Small intestine (tissue), 7 donors: ENCODE measurements around the gene PRDM7. TPM values are rescaled to one million over a fixed set of nuclear protein-coding genes. Genes with fewer than 3 reads are reported as not detected.
"Not testable (repeated sequence)": the region's sequence is repeated elsewhere in the genome, so short reads cannot be mapped to it uniquely, and the experiment has no call there.

ENCODE experiments used
- DNase-seq, 2 donors: peaks; one replicate each; pipeline versions ENCODE4 v3.0.0 to v3.0.0-alpha.2; 2013
- FAIRE-seq: peaks from 2 replicates; lab custom pipeline; 2012; peaks lifted over from hg19 to GRCh38; lab: Jason Lieb, UNC
- H3K27ac ChIP-seq, 3 donors: one replicate each; pipeline ENCODE4 v1.5.1; 2013; ENCODE audit warnings: low read length in 2 of 3, mild to moderate bottlenecking in 2 of 3, control low read depth in 1 of 3, inconsistent platforms in 1 of 3, low read depth in 1 of 3, moderate library complexity in 1 of 3
- H3K27me3 ChIP-seq, 3 donors: one replicate each; pipeline ENCODE4 v1.6.1; 2013; ENCODE audit warnings: low read length in 3 of 3, inconsistent platforms in 1 of 3; ENCODE audit not compliant: control insufficient read depth in 3 of 3, insufficient read depth in 3 of 3
- H3K36me3 ChIP-seq, 3 donors: one replicate each; pipeline ENCODE4 v1.6.1; 2013; ENCODE audit warnings: low read length in 3 of 3, inconsistent platforms in 1 of 3, low read depth in 1 of 3, mild to moderate bottlenecking in 1 of 3, moderate library complexity in 1 of 3; ENCODE audit not compliant: control insufficient read depth in 3 of 3, insufficient read depth in 2 of 3
- H3K4me1 ChIP-seq, 3 donors: one replicate each; pipeline ENCODE4 v1.6.1; 2013; ENCODE audit warnings: low read length in 2 of 3, inconsistent platforms in 1 of 3, low read depth in 1 of 3, mild to moderate bottlenecking in 1 of 3, moderate library complexity in 1 of 3; ENCODE audit not compliant: control insufficient read depth in 3 of 3, insufficient read depth in 2 of 3
- H3K4me3 ChIP-seq, 3 donors: one replicate each; pipeline ENCODE4 v1.5.1; 2013; ENCODE audit warnings: low read length in 3 of 3, control low read depth in 1 of 3, inconsistent platforms in 1 of 3, low read depth in 1 of 3, mild to moderate bottlenecking in 1 of 3, moderate library complexity in 1 of 3
- H3K9me3 ChIP-seq, 2 donors: one replicate each; pipeline ENCODE4 v1.6.1; 2013; ENCODE audit warnings: low read depth in 1 of 2, low read length in 1 of 2; ENCODE audit not compliant: control insufficient read depth in 2 of 2, insufficient read depth in 1 of 2
- WGBS, 3 donors: extraction: QIAGEN DNeasy Blood & Tissue Kit; methylation state at CpG; one replicate each; pipeline ENCODE4 v1.1.7; 2013; 5-methylcytosine and 5-hydroxymethylcytosine counted together
- polyA plus RNA-seq, 4 donors: library from polyadenylated mRNA; stranded (reverse) in 3 of 4; unstranded in 1 of 4; fragments of 200-250 nt in 3 of 4; fragments of 120-200 nt in 1 of 4; gene quantifications; one replicate each; pipeline versions ENCODE4 v1.2.1 to v1.2.3, GENCODE V29; 2013
- donor health status: healthy with polysubstance abuse.
- donor health status: control.
- donor health status: control.
- donor health status: Bipolar disorder and iron deficiency.
- donor health status: healthy.

Gene PRDM7
- polyA plus RNA-seq, 4 donors: 0.01 TPM; not detected in 3

- not testable (repeated sequence) for FAIRE-seq, H3K9me3 ChIP-seq, H3K36me3 ChIP-seq, H3K27ac ChIP-seq, H3K4me3 ChIP-seq, DNase-seq, H3K4me1 ChIP-seq, H3K27me3 ChIP-seq
- WGBS, 3 donors: no CpG with 5 or more reads among the region's 4 CpGs
Observed at GRCh38 chr16:90100790-90101189, 23.7 kb upstream of the PRDM7 start.

GRCh38 chr16:90100229-90100628, 23.1 kb upstream of the PRDM7 start:
- 47 to 71% (median 58%) methylated on average over 4 of the region's 5 CpGs for WGBS, 3 donors
- FAIRE-seq, H3K36me3 ChIP-seq, H3K27ac ChIP-seq, H3K4me1 ChIP-seq, DNase-seq, H3K27me3 ChIP-seq, H3K9me3 ChIP-seq, H3K4me3 ChIP-seq: not testable (repeated sequence)

- H3K27ac ChIP-seq, H3K4me3 ChIP-seq, H3K9me3 ChIP-seq, H3K4me1 ChIP-seq, FAIRE-seq, H3K27me3 ChIP-seq, H3K36me3 ChIP-seq, DNase-seq: not testable (repeated sequence)
- WGBS, 3 donors: 59 to 76% (median 62%) methylated on average over 2 to 3 of the region's 5 CpGs
Observed at GRCh38 chr16:90098936-90099335, 21.8 kb upstream of the PRDM7 start.

GRCh38 chr16:90097010-90097684, 20.0 kb upstream of the PRDM7 start:
- H3K9me3 ChIP-seq, DNase-seq, H3K27me3 ChIP-seq, H3K36me3 ChIP-seq, FAIRE-seq, H3K27ac ChIP-seq, H3K4me1 ChIP-seq, H3K4me3 ChIP-seq: not testable (repeated sequence)
- 57 to 71% (median 58%) methylated on average over 9 of the region's 9 CpGs for WGBS, 3 donors

GRCh38 chr16:90094791-90095190, 17.7 kb upstream of the PRDM7 start:
- H3K36me3 ChIP-seq, FAIRE-seq, H3K4me1 ChIP-seq, H3K9me3 ChIP-seq, H3K4me3 ChIP-seq, H3K27ac ChIP-seq, H3K27me3 ChIP-seq, DNase-seq: not testable (repeated sequence)
- 79 to 90% (median 87%) methylated on average over 18 to 22 of the region's 22 CpGs for WGBS, 3 donors

- not testable (repeated sequence) for FAIRE-seq, DNase-seq, H3K4me1 ChIP-seq, H3K27ac ChIP-seq, H3K36me3 ChIP-seq, H3K27me3 ChIP-seq, H3K9me3 ChIP-seq, H3K4me3 ChIP-seq
- WGBS, 3 donors: 88 to 95% (median 90%) methylated on average over 16 to 35 of the region's 35 CpGs
Observed at GRCh38 chr16:90094296-90094695, 17.2 kb upstream of the PRDM7 start.

- not testable (repeated sequence) for H3K4me1 ChIP-seq, H3K27ac ChIP-seq, H3K27me3 ChIP-seq, H3K36me3 ChIP-seq, H3K4me3 ChIP-seq, DNase-seq, H3K9me3 ChIP-seq, FAIRE-seq
- WGBS, 3 donors: 88 to 90% (median 89%) methylated on average over 19 to 30 of the region's 30 CpGs
Observed at GRCh38 chr16:90093799-90094198, 16.7 kb upstream of the PRDM7 start.

- not testable (repeated sequence) for H3K9me3 ChIP-seq, FAIRE-seq, H3K4me1 ChIP-seq, H3K27ac ChIP-seq, H3K27me3 ChIP-seq, DNase-seq, H3K36me3 ChIP-seq, H3K4me3 ChIP-seq
- 59 to 63% (median 60%) methylated on average over 4 of the region's 4 CpGs for WGBS, 3 donors
Observed at GRCh38 chr16:90092781-90093180, 15.7 kb upstream of the PRDM7 start.
